Ishikawa (cell line): ENCODE measurements around the gene MATN4.

Source experiments
- CEBPB ChIP-seq: IDR thresholded peaks from 2 replicates; pipeline ENCODE4 v1.6.1; 2012
- CREB1 ChIP-seq: IDR thresholded peaks from 2 replicates; pipeline ENCODE4 v1.6.1; 2012; ENCODE audit warnings: low read depth
- EGR1 ChIP-seq: IDR thresholded peaks from 2 replicates; pipeline ENCODE4 v1.6.1; 2012
- EP300 ChIP-seq: IDR thresholded peaks from 2 replicates; pipeline ENCODE4 v1.6.1; 2012; ENCODE audit warnings: borderline replicate concordance
- FOXM1 ChIP-seq: IDR thresholded peaks from 2 replicates; pipeline ENCODE4 v1.6.1; 2012; ENCODE audit warnings: low read depth, borderline replicate concordance
- NFIC ChIP-seq: IDR thresholded peaks from 2 replicates; pipeline ENCODE4 v1.6.1; 2012
- RAD21 ChIP-seq: IDR thresholded peaks from 2 replicates; pipeline ENCODE4 v1.6.1; 2012; ENCODE audit warnings: low read depth
- TAF1 ChIP-seq: IDR thresholded peaks from 2 replicates; pipeline ENCODE4 v1.6.1; 2012; ENCODE audit warnings: low read depth, mild to moderate bottlenecking
- TCF12 ChIP-seq: IDR thresholded peaks from 2 replicates; pipeline ENCODE4 v1.6.1; 2012; ENCODE audit warnings: low read depth
- TEAD4 ChIP-seq: IDR thresholded peaks from 2 replicates; pipeline ENCODE4 v1.6.1; 2012
- YY1 ChIP-seq: IDR thresholded peaks from 2 replicates; pipeline ENCODE4 v1.6.1; 2012; ENCODE audit warnings: low read depth
- ZBTB7A ChIP-seq: IDR thresholded peaks from 2 replicates; pipeline ENCODE4 v1.6.1; 2012; ENCODE audit warnings: low read depth
- TF ChIP-seq, protein P1 (sequence below): IDR thresholded peaks from 2 replicates; pipeline ENCODE4 v1.6.1; 2012
- TF ChIP-seq, protein P2 (sequence below): IDR thresholded peaks from 2 replicates; pipeline ENCODE4 v1.6.1; 2012
- TF ChIP-seq, protein P3 (sequence below): IDR thresholded peaks from 2 replicates; pipeline ENCODE4 v1.6.1; 2012; ENCODE audit warnings: low read depth, mild to moderate bottlenecking

Gene MATN4

DNA sequence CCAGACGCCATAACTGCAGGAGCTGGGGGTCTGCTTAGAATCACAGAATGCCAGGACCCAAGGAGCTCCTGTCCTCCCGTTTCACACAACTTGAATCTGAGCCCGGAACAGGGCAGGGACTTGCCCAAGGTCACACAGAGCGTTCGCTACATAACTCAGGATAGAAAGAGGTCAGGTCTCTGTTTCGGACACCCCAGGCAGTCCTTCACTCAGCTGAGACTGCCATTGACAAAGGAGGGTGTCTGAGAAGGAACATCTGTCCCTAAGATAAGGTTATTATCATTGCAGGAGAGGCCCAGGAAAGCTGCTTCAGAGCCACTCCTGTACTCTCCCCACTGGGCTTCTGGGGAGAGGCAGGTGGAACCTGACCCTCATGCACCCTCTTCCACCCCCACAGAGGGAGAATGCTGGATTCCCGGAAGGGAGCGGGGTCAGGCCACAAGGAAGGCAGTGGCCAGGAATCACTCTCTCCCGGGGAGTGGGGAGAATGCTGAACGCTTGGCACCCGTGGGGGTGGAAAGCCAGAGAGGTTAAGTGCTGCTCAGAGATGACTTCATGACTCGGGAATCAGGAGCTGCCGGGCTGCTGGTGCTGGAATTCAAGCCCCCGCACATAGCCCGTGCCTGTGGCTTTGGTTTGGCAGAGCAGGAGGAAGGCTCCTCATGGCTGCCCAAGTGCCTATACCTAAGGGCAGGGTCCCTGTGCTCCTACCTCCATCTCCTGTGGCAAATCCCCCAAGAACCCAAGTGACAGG lies 29.4 kb upstream of the MATN4 start:
- TF ChIP-seq NFIC (peak; percentile 52; the same call in 1 of the 2 replicates), EP300 (peak; percentile 50; the same call in 1 of the 2 replicates), TEAD4 (peak; percentile 84), EGR1 (peak; percentile 62; the same call in 1 of the 2 replicates), TCF12 (peak; percentile 53; the same call in 1 of the 2 replicates)
- TF ChIP-seq, protein P1, sequence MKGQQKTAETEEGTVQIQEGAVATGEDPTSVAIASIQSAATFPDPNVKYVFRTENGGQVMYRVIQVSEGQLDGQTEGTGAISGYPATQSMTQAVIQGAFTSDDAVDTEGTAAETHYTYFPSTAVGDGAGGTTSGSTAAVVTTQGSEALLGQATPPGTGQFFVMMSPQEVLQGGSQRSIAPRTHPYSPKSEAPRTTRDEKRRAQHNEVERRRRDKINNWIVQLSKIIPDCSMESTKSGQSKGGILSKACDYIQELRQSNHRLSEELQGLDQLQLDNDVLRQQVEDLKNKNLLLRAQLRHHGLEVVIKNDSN = no peak

DNA sequence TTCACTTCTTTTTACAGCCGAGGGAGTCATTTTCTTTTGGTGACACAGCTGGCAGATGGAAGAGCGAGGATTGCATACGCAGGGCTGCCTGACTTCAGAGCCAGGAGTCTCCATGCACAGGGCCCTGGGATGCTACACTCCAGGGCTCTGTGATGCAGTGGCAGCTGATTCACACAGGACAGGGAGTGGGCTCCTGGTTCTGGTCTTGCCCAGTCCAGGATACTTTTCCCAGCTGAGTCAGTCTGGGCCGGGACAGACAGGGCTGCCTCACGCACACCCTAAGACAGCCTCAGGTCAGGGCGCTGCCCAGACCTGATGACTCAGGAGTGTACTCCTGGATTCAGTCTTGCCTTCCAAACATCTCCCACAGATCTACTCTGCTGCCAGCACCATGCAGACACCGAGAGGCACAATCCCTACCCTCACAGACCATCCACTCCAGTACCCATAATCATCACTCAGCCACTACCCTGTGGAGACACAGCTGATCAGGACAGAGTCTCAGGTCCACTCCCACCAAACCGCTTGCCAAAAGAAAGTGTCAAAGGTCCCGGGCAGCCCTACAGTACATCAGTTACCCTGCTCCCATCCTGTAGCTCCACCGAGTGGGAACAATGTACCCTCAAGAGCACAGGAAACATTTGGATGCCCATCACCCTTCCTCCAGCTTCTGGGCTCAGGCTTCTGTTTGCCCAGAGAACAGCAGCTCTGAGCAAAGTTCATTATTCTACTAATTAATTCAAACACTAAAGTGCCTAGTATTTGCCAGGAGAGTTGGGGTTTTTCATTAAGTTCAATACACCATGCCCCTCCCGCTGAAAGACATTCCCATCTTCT lies 28.6 kb upstream of the MATN4 start:
- no peak for TF ChIP-seq CREB1
- no peak for TF ChIP-seq CEBPB
- no peak for TF ChIP-seq YY1
- TF ChIP-seq ZBTB7A = no peak
- TF ChIP-seq, protein P2, sequence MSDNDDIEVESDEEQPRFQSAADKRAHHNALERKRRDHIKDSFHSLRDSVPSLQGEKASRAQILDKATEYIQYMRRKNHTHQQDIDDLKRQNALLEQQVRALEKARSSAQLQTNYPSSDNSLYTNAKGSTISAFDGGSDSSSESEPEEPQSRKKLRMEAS = no peak
- no peak for TF ChIP-seq TCF12
- TF ChIP-seq, protein P3, sequence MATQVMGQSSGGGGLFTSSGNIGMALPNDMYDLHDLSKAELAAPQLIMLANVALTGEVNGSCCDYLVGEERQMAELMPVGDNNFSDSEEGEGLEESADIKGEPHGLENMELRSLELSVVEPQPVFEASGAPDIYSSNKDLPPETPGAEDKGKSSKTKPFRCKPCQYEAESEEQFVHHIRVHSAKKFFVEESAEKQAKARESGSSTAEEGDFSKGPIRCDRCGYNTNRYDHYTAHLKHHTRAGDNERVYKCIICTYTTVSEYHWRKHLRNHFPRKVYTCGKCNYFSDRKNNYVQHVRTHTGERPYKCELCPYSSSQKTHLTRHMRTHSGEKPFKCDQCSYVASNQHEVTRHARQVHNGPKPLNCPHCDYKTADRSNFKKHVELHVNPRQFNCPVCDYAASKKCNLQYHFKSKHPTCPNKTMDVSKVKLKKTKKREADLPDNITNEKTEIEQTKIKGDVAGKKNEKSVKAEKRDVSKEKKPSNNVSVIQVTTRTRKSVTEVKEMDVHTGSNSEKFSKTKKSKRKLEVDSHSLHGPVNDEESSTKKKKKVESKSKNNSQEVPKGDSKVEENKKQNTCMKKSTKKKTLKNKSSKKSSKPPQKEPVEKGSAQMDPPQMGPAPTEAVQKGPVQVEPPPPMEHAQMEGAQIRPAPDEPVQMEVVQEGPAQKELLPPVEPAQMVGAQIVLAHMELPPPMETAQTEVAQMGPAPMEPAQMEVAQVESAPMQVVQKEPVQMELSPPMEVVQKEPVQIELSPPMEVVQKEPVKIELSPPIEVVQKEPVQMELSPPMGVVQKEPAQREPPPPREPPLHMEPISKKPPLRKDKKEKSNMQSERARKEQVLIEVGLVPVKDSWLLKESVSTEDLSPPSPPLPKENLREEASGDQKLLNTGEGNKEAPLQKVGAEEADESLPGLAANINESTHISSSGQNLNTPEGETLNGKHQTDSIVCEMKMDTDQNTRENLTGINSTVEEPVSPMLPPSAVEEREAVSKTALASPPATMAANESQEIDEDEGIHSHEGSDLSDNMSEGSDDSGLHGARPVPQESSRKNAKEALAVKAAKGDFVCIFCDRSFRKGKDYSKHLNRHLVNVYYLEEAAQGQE = no peak
- no peak for TF ChIP-seq TEAD4
- no peak for TF ChIP-seq NFIC
- no peak for TF ChIP-seq TAF1
- TF ChIP-seq EP300 = no peak
- TF ChIP-seq EGR1 = no peak
- no peak for TF ChIP-seq RAD21
- no peak for TF ChIP-seq FOXM1
- TF ChIP-seq, protein P1 = no peak

DNA sequence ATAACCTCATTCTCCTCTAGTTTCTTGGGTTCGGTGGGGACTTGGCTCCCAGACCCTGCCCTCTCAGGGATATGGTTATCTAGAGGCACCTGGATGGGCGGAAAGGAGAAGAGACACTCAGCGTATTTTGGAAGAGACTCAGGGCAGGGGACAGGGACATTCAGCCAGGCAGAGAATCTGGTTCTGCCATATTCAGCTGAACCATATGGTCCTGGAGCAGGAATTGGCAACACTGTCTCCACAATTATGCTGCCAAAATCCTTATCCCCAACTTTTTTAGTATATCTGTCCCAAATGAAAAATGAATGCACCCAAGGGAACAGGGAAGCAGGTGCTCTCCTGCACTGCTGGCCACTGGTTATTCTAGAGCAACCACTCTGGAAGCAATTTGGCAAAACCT lies 22.4 kb upstream of the MATN4 start:
- TF ChIP-seq TCF12 (no peak), NFIC (no peak), CEBPB (no peak), EGR1 (no peak), YY1 (no peak), FOXM1 (no peak), EP300 (no peak), RAD21 (no peak)
- TF ChIP-seq, protein P3 = no peak

DNA sequence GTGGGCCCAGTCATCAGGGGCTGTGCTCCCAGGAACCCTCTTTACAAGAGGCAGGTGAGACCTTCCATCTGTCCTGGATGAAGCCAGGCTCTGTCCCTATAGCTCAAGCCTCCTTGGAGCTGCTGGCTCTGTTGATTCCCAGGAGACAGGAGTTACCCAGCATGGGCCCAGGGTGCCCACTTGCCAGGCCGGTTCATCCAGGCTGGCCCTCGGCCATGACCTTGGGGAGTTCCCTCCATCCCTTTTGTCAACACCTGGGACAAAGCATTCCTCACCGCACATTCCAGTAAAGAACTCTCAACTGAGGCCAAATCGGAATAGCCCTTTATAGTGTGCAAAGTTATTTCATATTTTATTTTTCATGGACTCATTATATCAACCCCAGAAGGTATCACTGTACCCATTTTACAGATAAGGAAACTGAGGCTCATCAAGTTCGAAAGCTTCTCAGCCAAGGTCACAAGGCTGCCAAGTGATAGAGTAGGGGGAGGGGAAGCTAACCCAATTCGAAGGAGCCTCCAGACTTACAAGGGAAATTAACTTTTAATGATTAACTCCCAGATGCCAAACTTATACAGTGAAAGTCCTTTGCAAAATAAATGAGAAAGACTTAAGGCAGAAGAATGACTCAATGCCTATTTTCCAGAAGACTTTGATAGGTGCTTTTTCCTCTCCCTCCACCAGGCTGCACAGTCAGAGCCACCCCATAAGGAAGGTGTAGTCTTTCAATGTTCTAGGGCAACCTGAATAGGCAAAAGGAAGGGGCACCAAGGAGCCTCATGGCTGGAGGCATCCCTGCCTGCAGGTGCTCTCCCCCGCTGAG lies 21.6 kb upstream of the MATN4 start:
- TF ChIP-seq EP300 (no peak), NFIC (peak; percentile 44; the same call in 1 of the 2 replicates)

DNA sequence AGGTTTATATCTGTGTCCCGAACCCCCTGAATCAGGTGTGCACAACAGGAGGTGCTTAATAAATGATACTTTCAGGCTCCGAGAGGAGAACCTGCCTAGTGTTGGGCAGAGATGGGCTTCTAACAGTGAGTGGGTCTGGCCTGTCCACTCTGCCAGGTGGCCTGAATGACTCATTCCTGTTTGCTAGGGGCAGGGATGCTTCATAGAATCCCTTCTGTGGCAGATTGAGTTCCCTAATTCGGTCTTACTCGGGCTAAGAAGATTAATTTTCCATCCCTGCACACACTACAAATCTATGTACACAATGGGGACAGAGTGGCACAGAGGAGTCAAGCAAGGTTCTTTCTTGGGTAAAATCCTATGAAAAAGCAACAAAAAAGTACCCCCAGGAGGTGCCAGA lies 20.4 kb upstream of the MATN4 start:
- no peak for TF ChIP-seq ZBTB7A

DNA sequence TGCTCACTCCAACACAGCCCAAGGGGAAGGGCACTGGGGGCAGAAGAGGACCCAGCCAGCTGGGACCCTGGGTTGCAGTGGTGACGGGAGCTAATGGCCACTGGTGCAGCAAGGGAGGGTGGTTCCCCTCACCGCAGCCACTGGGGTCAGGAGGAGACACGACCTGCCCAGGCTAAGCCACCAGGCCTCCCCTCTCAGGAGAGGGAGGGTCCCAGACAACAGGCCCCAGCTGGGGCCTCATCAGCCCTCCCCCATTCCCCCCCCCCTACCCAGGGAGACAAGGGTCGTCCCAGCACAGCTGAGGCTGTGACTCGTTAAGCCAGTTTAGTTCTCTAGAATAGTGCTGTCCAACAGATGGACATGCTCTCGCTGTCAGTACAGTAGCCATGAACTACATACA lies 17.3 kb upstream of the MATN4 start:
- no peak for TF ChIP-seq EP300
- TF ChIP-seq TAF1 = no peak
- no peak for TF ChIP-seq ZBTB7A
- TF ChIP-seq, protein P2 = no peak
- no peak for TF ChIP-seq RAD21
- no peak for TF ChIP-seq FOXM1
- TF ChIP-seq, protein P1 = no peak
- no peak for TF ChIP-seq CEBPB
- no peak for TF ChIP-seq YY1
- no peak for TF ChIP-seq NFIC
- TF ChIP-seq TCF12 = no peak
- TF ChIP-seq, protein P3 = no peak
- TF ChIP-seq TEAD4 = no peak
- no peak for TF ChIP-seq CREB1
- TF ChIP-seq EGR1 = no peak
